H9 (cell line): ENCODE data around the gene LSP1. TPM values are rescaled to one million over a fixed set of nuclear protein-coding genes. Genes with fewer than 3 reads are reported as not detected.

Source experiments
- DNase-seq: peaks from one replicate; pipeline ENCODE4 v3.0.0-alpha.2; 2017
- H2AFZ ChIP-seq: one replicate; pipeline ENCODE4 v1.6.1; 2013; ENCODE audit warnings: mild to moderate bottlenecking, low read length, control low read depth, moderate library complexity
- H2AK5ac ChIP-seq: 2 replicates; pipeline ENCODE4 v1.6.1; 2013; ENCODE audit warnings: low read length, control low read depth, mixed read lengths; ENCODE audit not compliant: insufficient read length
- H2BK120ac ChIP-seq: one replicate; pipeline ENCODE4 v1.6.1; 2013; ENCODE audit warnings: low read depth, mild to moderate bottlenecking, low read length, control low read depth, inconsistent platforms; ENCODE audit not compliant: poor library complexity, severe bottlenecking
- H2BK12ac ChIP-seq: 2 replicates; pipeline ENCODE4 v1.6.1; 2013; ENCODE audit warnings: low read length, control low read depth, mixed read lengths, low read depth; ENCODE audit not compliant: insufficient read length
- H2BK15ac ChIP-seq: 2 replicates; pipeline ENCODE4 v1.6.1; 2013; ENCODE audit warnings: low read depth, low read length, control low read depth
- H2BK20ac ChIP-seq: one replicate; pipeline ENCODE4 v1.6.1; 2013; ENCODE audit warnings: low read depth, mild to moderate bottlenecking, low read length, control low read depth, inconsistent platforms; ENCODE audit not compliant: poor library complexity, severe bottlenecking
- H2BK5ac ChIP-seq: 2 replicates; pipeline ENCODE4 v1.6.1; 2013; ENCODE audit warnings: low read length, control low read depth, mixed read lengths; ENCODE audit not compliant: insufficient read length
- H3K14ac ChIP-seq: 2 replicates; pipeline ENCODE4 v1.6.1; 2013; ENCODE audit warnings: low read length, control low read depth; ENCODE audit not compliant: insufficient read depth
- H3K18ac ChIP-seq: 2 replicates; pipeline ENCODE4 v1.6.1; 2013; ENCODE audit warnings: low read depth, mild to moderate bottlenecking, mixed read lengths, low read length, control low read depth; ENCODE audit not compliant: insufficient read length
- H3K23ac ChIP-seq: 2 replicates; pipeline ENCODE4 v1.6.1; 2013; ENCODE audit warnings: low read length, control low read depth, mixed read lengths, low read depth; ENCODE audit not compliant: insufficient read length
- H3K23me2 ChIP-seq: 2 replicates; pipeline ENCODE4 v1.6.1; 2013; ENCODE audit warnings: low read depth, mild to moderate bottlenecking, mixed read lengths, low read length, control low read depth; ENCODE audit not compliant: insufficient read length, poor library complexity, severe bottlenecking
- H3K27ac ChIP-seq: 2 replicates; pipeline ENCODE4 v1.5.1; 2013; ENCODE audit warnings: low read length, control low read depth, mixed read lengths, low read depth; ENCODE audit not compliant: insufficient read length
- H3K27me3 ChIP-seq: 2 replicates; pipeline ENCODE4 v1.6.1; 2013; ENCODE audit warnings: low read length, control low read depth, inconsistent platforms; ENCODE audit not compliant: insufficient read depth
- H3K4ac ChIP-seq: 2 replicates; pipeline ENCODE4 v1.6.1; 2013; ENCODE audit warnings: low read depth, mild to moderate bottlenecking, control low read depth, inconsistent platforms, low read length, moderate library complexity
- H3K4me1 ChIP-seq: 2 replicates; pipeline ENCODE4 v1.6.1; 2013; ENCODE audit warnings: low read length, control low read depth, inconsistent platforms; ENCODE audit not compliant: insufficient read depth
- H3K4me2 ChIP-seq: 2 replicates; pipeline ENCODE4 v1.6.1; 2013; ENCODE audit warnings: low read length, control low read depth, mixed read lengths; ENCODE audit not compliant: insufficient read length, insufficient read depth
- H3K56ac ChIP-seq: 2 replicates; pipeline ENCODE4 v1.6.1; 2013; ENCODE audit warnings: low read depth, mild to moderate bottlenecking, mixed read lengths, low read length, control low read depth; ENCODE audit not compliant: insufficient read length
- H3K79me1 ChIP-seq: 2 replicates; pipeline ENCODE4 v1.6.1; 2013; ENCODE audit warnings: low read depth, mild to moderate bottlenecking, moderate library complexity, low read length, control low read depth, inconsistent platforms; ENCODE audit not compliant: insufficient read depth, poor library complexity, severe bottlenecking
- H3K79me2 ChIP-seq: 2 replicates; pipeline ENCODE4 v1.6.1; 2013; ENCODE audit warnings: low read length, control low read depth, inconsistent platforms; ENCODE audit not compliant: insufficient read depth
- H3K9ac ChIP-seq: 2 replicates; pipeline ENCODE4 v1.6.1; 2013; ENCODE audit warnings: low read length, control low read depth, mixed read lengths; ENCODE audit not compliant: insufficient read length; ENCODE audit errors: extremely low read depth
- H3K9me3 ChIP-seq: one replicate; pipeline ENCODE4 v1.6.1; 2013; ENCODE audit warnings: low read depth, low read length, inconsistent platforms; ENCODE audit not compliant: control insufficient read depth
- H3T11ph ChIP-seq: one replicate; pipeline ENCODE4 v1.6.1; 2013; ENCODE audit warnings: mild to moderate bottlenecking, low read length, control low read depth, inconsistent platforms
- H4K20me1 ChIP-seq: one replicate; pipeline ENCODE4 v1.6.1; 2013; ENCODE audit not compliant: control insufficient read depth, insufficient read length, insufficient read depth
- H4K5ac ChIP-seq: 2 replicates; pipeline ENCODE4 v1.6.1; 2013; ENCODE audit warnings: low read depth, mild to moderate bottlenecking, mixed read lengths, low read length, control low read depth; ENCODE audit not compliant: insufficient read length
- H4K8ac ChIP-seq: replicated peaks from 2 replicates; pipeline ENCODE4 v1.6.1; 2013; ENCODE audit warnings: low read length, control low read depth, mixed read lengths, low read depth; ENCODE audit not compliant: insufficient read length
- H4K91ac ChIP-seq: 2 replicates; pipeline ENCODE4 v1.6.1; 2013; ENCODE audit warnings: low read depth, mild to moderate bottlenecking, moderate library complexity, mixed read lengths, low read length, control low read depth; ENCODE audit not compliant: insufficient read length
- H3K27ac Mint-ChIP-seq, 3 experiments: 2 replicates in 2 of 3; 3 replicates in 1 of 3; pipeline ENCODE4 v1.8.0; 2020 to 2021; ENCODE audit warnings: mixed read lengths in 3 of 3, mild to moderate bottlenecking in 1 of 3, moderate library complexity in 1 of 3
- H3K27me3 Mint-ChIP-seq: 2 replicates; pipeline ENCODE4 v1.8.0; 2021; ENCODE audit warnings: low read depth, mild to moderate bottlenecking, moderate library complexity, mixed read lengths
- H3K36me3 Mint-ChIP-seq, 3 experiments: 2 replicates in 2 of 3; 3 replicates in 1 of 3; pipeline ENCODE4 v1.8.0; 2020 to 2021; ENCODE audit warnings: low read depth in 3 of 3, mixed read lengths in 3 of 3; ENCODE audit not compliant: insufficient read depth in 1 of 3
- H3K4me1 Mint-ChIP-seq, 2 experiments: 2 replicates each; pipeline ENCODE4 v1.8.0; 2020; ENCODE audit warnings: mixed read lengths in 2 of 2
- H3K4me3 Mint-ChIP-seq, 2 experiments: 2 replicates in 1 of 2; 3 replicates in 1 of 2; pipeline ENCODE4 v1.8.0; 2020 to 2021; ENCODE audit warnings: mild to moderate bottlenecking in 2 of 2, mixed read lengths in 2 of 2, moderate library complexity in 1 of 2
- H3K9me3 Mint-ChIP-seq, 2 experiments: 2 replicates in 1 of 2; 3 replicates in 1 of 2; pipeline ENCODE4 v1.8.0; 2020; ENCODE audit warnings: mild to moderate bottlenecking in 2 of 2, mixed read lengths in 2 of 2, moderate library complexity in 1 of 2
- CTCF ChIP-seq: fragments of 200-600 bp; sonication (generic); conservative IDR thresholded peaks from 3 replicates; pipeline ENCODE4 v1.8.0; 2021; ENCODE audit warnings: antibody characterized with exemption, mild to moderate bottlenecking
- WGBS: extraction: QIAGEN DNeasy Blood & Tissue Kit; methylation state at CpG from one replicate; pipeline ENCODE4 v1.1.7; 2013; ENCODE audit warnings: missing lambda C conversion rate, low lambda C conversion rate, mixed read lengths; ENCODE audit not compliant: insufficient read length; ENCODE audit errors: extremely low coverage; 5-methylcytosine and 5-hydroxymethylcytosine counted together
- total RNA-seq: library from RNA; stranded (reverse); gene quantifications from 2 replicates; pipeline ENCODE4 v1.2.1, GENCODE V29; 2021

The LSP1 gene
- total RNA-seq, 1 experiment from 2014 or later = not detected

GRCh38 chr11:1848640-1849430 lies 4.0 kb upstream of the LSP1 start:
- Histone ChIP-seq H3K23me2 (no peaks in the 10 kb centered on the region), H3K79me2 (no peaks in the 10 kb centered on the region), H2BK5ac (no peak overlapping the region), H3K23ac (no peak overlapping the region), H2BK120ac (no peak overlapping the region), H4K5ac (no peak overlapping the region), H3K9ac (no peak overlapping the region), H3K79me1 (no peaks in the 10 kb centered on the region), H3K4me1 (no peaks in the 10 kb centered on the region), H3K27me3 (no peaks in the 10 kb centered on the region), H2BK12ac (no peak overlapping the region), H2AFZ (no peak overlapping the region), H4K8ac (no peak overlapping the region), H3K9me3 (no peaks in the 10 kb centered on the region), H2BK15ac (no peak overlapping the region), H3K27ac (no peak overlapping the region), H3K4me2 (no peak overlapping the region), H2BK20ac (no peak overlapping the region), H3K14ac (no peak overlapping the region), H3K4ac (no peak overlapping the region), H3K18ac (no peak overlapping the region), H2AK5ac (no peak overlapping the region), H4K91ac (no peak overlapping the region), H4K20me1 (no peaks in the 10 kb centered on the region), H3T11ph (no peak overlapping the region), H3K56ac (no peak overlapping the region)
- WGBS = no CpG with 5 or more reads among the region's 19 CpGs
- no peak for DNase-seq
- H3K4me3 Mint-ChIP-seq = no peak overlapping the region
- H3K9me3 Mint-ChIP-seq = no peaks in the 10 kb centered on the region
- peaks cover 29% of the 10 kb centered on the region for H3K27me3 Mint-ChIP-seq
- no peak overlapping the region for H3K27ac Mint-ChIP-seq
- H3K36me3 Mint-ChIP-seq = no peaks in the 10 kb centered on the region
- no peak for TF ChIP-seq CTCF
- peaks cover 2 to 5% of the 10 kb centered on the region in 2 experiments; a peak in 3 of 4 replicates for H3K4me1 Mint-ChIP-seq
